Activated CD8-positive, alpha-beta memory T cell treated with anti-CD3 and anti-CD28 coated beads for 24 hours (primary cell): ENCODE data around the gene IFT57.

Experiments
- DNase-seq: peaks from one replicate; pipeline ENCODE4 v3.0.0-alpha.2; 2020

Gene IFT57

DNA sequence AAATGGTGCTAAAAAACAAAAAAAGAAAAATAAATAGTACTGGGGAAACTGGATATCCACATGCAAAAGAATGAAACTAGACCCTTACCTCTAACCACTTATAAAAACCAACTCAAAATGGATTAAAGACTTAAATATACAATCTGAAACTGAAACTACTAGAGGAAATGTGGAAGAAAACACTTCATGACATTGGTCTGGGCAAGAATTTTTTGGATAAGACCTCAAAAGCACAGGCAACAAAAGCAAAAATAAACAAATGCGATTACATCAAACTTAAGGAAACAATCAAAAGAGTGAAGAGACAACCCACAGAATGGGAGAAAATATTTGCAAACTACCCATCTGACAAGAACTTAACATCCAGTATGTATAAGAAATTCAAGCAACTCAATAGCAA is 6.4 kb downstream of the IFT57 start:
- no peak for DNase-seq

DNA sequence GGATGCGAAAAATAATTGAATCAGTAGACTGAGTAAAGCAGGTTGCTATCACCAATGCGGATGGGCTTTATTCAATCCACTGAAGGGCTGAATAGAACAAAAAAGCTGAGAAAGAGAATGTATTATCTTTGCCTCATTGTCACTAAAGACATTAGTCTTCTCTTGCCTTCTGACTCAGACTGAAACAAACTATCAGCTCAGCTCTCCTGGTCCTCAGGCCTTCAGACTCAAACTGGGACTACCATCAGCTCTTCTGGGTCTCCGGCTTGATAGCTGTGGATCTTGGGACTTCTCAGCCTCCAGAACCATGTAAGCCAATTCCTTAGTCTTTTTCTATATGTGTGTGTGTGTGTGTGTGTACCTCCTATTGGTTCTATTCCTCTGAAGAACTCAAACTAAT is 12.6 kb downstream of the IFT57 start:
- no peak for DNase-seq

GRCh38 chr3:108208831-108209230 is 13.4 kb downstream of the IFT57 start:
- no peak for DNase-seq

DNA sequence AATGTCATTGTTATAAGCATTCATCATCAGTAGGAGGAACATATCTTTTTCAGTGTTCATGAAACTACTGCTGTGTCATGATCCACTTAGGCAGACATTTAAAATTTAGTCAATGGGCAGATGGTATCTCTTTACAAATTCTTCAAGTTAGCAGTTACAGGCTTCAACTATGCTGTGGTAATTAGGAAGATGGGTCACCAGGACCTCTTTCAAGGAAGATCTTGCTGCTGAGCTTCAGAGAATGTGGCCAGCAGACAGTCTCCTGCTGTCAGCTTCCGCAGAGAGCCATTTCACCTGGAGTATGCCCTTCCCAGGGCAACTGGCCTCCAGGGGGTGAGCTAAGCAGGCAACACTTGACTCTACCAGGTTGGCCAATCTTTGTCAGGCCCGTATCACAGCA is 19.4 kb downstream of the IFT57 start:
- DNase-seq: no peak

GRCh38 chr3:108202080-108202479 is 20.1 kb downstream of the IFT57 start:
- DNase-seq: no peak

DNA sequence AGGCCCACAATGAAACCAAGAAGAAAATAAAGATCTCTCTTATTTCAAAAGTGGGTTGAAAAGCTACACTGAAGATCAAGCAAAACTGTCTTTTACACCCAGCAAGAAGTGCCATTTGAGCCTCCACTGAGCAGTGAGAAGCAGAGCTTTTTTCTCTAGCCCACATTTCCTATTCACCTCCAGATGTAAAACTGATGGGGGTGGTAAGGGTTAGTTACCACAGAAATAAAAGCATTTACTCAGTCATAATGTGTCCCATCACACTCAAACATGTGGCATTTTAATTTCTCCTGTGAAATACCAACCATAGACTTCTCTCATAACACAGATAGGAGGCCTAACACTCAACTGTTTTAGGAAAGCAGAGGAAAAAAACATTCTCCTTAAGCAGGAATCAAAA is 21.0 kb downstream of the IFT57 start:
- DNase-seq: no peak

GRCh38 chr3:108200578-108200977 is 21.6 kb downstream of the IFT57 start:
- DNase-seq: no peak

GRCh38 chr3:108200024-108200423 is 22.2 kb downstream of the IFT57 start:
- no peak for DNase-seq

GRCh38 chr3:108191394-108191793 is 30.8 kb downstream of the IFT57 start:
- no peak for DNase-seq

- DNase-seq: no peak
These were observed 31.9 kb downstream of the IFT57 start for GRCh38 chr3:108190346-108190745.

- DNase-seq: no peak
These were observed 32.8 kb downstream of the IFT57 start for GRCh38 chr3:108189440-108189839.

GRCh38 chr3:108185536-108185935 is 36.7 kb downstream of the IFT57 start:
- DNase-seq: no peak

GRCh38 chr3:108184824-108185223 is 37.4 kb downstream of the IFT57 start:
- no peak for DNase-seq

- no peak for DNase-seq
These were observed 38.3 kb downstream of the IFT57 start for GRCh38 chr3:108183971-108184370.

- no peak for DNase-seq
These were observed 39.0 kb downstream of the IFT57 start for GRCh38 chr3:108183181-108183580.

- no peak for DNase-seq
These were observed 39.9 kb downstream of the IFT57 start for GRCh38 chr3:108182339-108182738.

DNA sequence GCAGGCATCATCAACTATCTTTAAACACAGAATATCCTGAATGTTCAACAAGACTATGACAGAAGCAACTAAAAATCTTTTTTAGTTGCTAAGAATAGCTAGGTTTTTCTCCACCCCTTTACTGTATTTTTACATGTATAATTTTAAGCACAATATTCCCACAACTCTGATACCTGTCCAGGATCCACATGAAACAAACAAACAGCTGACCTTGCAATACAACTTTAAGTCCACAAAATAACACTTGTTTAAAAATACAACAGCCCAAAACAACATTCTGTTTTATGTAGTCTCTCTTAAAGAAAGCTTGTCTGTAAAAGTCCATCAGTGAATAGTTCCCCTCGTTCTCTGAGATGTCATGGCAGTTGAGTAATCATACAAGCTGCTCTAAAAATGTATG is 41.1 kb downstream of the IFT57 start:
- DNase-seq: no peak

DNA sequence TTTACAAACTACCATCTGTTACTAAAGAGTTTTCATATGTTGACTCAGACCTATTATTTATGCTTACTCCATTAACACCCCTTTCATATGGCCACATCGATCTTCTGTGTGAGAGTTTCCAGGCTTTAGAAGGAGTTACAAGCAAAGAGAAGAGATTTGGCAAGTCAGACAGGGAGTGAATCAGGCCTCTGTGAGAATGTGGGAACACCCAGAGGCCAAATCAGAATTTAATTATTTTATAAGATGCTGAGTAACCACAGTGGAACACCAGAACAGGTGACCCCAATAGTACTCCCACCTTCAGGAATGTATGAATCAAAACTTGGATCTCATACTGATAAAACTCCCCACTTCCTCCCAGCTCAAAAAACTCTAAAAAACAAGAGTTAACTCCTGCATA is 42.0 kb downstream of the IFT57 start:
- no peak for DNase-seq

DNA sequence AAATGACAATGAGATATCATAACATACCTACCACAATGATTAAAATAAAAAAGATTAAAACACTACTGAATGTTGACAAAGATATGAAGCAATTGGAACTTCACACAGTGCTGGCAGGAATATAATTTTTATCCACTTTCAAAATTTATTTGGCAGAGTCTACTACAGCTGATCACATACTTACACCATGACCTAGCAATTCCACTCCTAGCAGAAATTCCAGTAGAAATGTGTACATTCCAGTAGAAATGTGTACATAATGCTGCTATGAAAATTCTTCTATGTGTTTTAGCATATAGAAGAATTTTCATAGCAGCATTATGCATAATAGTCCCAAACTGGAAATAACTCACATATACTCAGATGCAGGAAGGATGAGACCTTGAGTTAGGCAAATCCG is 43.5 kb downstream of the IFT57 start:
- no peak for DNase-seq

DNA sequence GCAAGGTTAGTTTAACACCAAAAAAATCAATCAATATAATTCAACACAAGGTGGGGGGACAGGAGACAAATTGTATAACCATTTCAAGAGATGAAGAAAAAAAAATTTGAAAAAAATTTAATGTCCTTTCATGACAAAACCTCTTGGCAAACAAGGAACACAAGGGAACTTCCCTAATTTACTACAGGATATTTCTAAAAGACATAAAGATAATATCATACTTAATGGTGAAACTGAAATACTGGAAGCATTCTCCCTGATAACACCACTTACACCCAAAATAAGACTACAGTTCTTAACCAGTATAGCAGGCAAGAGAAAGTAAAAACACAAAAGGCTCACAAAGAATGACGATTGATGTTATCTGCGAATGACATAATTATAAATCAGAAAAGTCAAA is 44.7 kb downstream of the IFT57 start:
- DNase-seq: no peak

DNA sequence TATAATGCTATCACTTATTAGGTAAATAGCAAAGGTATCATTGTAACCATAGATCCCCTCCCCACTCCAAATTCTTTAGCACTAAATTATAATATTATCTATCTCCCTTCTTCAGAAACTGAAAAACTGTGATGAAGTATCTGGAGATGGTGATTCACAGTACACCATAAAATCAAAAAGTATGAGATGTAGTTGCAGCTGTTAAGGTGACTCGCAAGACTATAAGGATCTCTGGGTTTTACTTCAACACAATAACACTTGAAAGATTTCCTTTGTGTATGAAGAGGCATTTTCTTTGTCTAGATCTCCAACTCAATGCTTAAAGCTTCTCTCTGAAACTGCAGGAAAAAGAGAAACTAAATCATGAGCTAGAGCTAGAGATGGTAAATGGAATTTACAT is 46.9 kb downstream of the IFT57 start:
- no peak for DNase-seq

GRCh38 chr3:108171106-108171505 is 51.1 kb downstream of the IFT57 start:
- no peak for DNase-seq

DNA sequence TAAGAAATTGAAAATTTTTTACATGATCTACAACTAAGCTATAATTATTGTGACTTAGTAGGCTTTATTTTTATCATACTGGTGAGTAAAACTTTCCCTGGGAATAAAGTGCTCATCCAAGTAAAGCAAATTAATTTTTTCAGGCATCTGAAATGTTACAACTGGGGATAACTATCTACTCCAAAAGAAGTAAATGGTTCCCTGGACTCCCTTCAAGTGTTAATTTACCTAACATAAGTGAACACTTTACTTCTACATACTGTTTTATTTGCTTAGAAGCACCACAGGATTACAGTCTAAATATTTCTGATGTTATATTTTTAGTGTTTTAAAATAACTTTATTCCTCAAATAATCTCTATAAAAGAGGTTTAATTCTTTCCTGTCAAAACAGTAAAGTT is 57.8 kb downstream of the IFT57 start:
- DNase-seq: no peak

GRCh38 chr3:108159865-108160264 is 62.4 kb downstream of the IFT57 start:
- no peak for DNase-seq

- DNase-seq: no peak
These were observed 63.1 kb downstream of the IFT57 start for GRCh38 chr3:108159105-108159504.

- DNase-seq: no peak
These were observed 64.0 kb downstream of the IFT57 start for GRCh38 chr3:108158251-108158650.
